Amniotic stem cell (primary cell): Measurements from ENCODE around the gene GAGE13.
"Not testable (repeated sequence)": the region's sequence is repeated elsewhere in the genome, so short reads cannot be mapped to it uniquely, and the experiment has no call there.

Experiments used
- DNase-seq: peaks from one replicate; lab custom pipeline; 2025; lab: John Stamatoyannopoulos, UW

GAGE13 gene, protein sequence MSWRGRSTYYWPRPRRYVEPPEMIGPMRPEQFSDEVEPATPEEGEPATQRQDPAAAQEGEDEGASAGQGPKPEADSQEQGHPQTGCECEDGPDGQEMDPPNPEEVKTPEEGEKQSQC

DNA sequence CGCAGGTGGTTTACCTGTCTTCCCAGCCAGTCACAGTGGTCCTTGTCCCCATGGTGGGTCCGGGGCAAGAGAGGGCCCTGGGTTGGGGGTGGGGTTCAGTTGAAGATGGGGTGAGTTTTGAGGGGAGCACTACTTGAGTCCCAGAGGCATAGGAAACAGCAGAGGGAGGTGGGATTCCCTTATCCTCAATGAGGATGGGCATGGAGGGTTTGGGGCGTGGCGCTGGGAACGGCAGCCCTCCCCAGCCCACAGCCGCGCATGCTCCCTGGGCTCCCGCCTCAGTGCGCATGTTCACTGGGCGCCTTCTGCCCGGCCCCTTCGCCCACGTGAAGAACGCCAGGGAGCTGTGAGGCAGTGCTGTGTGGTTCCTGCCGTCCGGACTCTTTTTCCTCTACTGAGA lies at the start of gene GAGE13:
Gene GAGE13, plus strand, starts transcription at position 301 of the 400 bp plus-strand sequence. CDS start 1,156 bp downstream, outside the sequence.
- DNase-seq: not testable (repeated sequence)

GRCh38 chrX:49282647-49283011 lies 48.8 kb upstream of the GAGE13 start:
- DNase-seq: no peak

DNA sequence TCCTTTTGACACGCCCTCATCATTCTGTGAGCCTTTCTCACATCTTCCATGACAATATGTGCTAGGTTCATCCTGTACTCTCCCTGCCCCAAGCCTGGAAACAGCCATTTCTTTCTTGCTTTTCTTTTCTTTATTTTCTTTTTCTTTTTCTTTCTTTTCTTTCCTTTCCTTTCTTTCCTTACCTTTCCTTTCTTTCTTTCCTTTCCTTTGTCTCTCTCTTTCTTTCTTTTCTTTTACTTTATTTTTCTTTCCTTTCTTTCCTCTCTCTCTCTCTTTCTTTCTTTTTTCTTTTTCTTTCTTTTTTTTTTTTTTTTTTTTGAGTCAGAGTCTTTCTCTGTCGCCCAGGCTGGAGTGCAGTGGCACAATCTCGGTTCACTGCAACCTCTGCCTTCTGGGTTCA lies 47.2 kb upstream of the GAGE13 start:
- no peak for DNase-seq

DNA sequence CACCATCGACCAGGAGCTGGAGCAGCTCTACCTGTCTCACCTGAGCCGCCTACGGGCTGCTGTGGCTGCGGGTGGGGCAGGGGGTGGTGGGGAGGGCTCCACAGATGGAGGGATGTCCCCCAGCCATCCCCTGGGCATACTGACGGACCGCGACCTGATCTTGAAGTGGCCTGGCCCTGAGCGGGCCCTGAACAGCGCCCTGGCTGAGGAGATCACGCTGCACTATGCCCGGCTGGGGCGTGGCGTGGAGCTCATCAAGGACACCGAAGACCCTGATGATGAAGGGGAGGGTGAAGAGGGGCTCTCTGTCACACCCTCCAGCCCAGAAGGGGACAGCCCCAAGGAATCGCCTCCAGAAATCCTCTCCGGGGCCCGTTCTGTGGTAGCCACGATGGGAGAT lies 45.2 kb upstream of the GAGE13 start:
- no peak for DNase-seq

GRCh38 chrX:49286581-49286980 lies 44.8 kb upstream of the GAGE13 start:
- DNase-seq: no peak

DNA sequence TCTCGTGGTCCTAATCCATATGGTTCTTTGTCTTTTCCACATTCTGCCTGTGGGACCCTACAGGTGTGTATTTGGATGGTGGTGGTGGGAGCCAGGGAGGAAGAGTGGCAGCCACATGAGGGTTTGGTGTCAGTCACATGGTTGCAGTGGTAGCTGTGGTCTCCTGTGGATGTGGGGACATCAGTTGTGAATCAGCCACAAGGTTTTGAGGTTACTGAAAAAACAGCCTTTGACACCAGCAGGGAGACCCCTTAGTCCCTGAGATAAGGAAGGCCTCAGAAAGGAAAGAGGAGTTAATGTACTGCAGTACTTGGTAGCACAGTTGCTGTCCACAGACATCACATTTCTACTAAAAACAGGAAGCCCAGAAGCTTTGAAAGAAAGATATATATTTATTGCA lies 43.7 kb upstream of the GAGE13 start:
- DNase-seq: no peak

- DNase-seq: no peak
Observed at GRCh38 chrX:49290215-49290614, 41.2 kb upstream of the GAGE13 start.

- DNase-seq: no peak
Observed at GRCh38 chrX:49291615-49292337, 39.6 kb upstream of the GAGE13 start.

DNA sequence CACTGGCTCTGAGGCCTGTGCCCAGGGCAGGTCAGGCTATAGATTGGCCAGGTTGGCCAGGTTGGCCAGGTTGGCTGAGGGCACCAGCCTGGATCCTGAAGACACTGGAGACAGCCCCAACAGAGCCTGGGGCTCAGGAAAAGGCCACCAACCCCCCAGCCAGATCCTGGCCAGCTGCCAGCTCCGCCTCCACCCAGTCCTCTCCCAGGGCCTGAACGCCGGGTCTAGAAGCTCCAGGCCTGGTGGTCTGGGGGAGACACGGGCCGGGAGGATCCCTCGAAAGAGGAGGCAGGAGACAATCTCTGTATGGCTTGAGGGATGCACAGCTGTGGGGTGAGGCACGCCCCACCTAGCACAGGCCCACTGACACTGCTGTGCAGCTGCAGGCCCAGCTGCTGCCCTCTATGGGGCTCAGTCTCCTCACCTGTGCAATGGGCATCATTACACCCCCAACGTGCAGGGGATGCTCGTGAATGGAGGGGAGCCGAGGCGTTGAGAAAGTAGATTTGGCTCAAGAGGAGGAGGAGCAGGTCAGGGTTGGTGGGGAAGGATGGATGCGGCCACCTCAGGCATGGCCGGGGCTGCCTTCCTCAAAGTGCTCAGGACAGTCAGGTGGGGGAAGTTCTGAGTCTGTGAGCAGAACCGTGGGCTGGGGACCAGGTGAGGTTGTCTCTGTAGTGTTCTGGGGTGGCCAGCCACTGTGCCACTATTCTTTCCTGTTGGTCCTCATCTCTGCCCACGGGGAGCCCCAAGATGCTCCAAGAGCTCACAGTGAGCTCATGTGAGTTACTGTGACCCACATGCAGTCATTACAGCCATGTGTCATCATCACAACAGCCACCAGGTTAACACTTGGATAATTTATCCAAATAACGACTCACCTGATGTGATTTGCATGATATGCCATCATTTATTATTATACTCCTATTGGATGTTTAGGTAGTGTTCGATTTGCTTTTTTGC lies 38.7 kb upstream of the GAGE13 start:
- no peak for DNase-seq

GRCh38 chrX:49299293-49299692 lies 32.1 kb upstream of the GAGE13 start:
- not testable (repeated sequence) for DNase-seq

DNA sequence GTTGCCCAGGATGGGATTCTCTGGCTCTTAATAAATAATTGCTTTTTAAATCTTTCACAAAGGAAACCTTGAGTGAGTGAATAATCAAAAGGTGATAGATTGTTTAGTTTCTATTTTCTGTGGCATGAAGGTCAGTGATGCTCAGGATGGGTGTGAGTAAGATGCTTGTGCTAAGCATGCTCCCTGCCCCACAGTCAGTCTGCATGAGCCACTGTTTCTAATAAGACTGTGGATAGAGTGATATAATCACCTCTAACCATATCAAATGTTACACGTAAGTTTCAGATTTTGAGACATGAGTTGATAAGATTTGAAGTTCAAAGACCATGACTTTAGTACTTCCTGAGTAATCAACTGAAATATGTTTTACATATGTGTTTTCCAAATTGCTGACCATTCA lies 30.7 kb upstream of the GAGE13 start:
- no peak for DNase-seq

- no peak for DNase-seq
Observed at GRCh38 chrX:49303346-49303745, 28.0 kb upstream of the GAGE13 start, which contains the start of gene GAGE10. Gene GAGE10, plus strand, starts transcription at chrX:49303646. Its CDS starts 1,214 bp downstream, at chrX:49304860.

GRCh38 chrX:49307775-49308174 lies 23.6 kb upstream of the GAGE13 start:
- DNase-seq: not testable (repeated sequence)

DNA sequence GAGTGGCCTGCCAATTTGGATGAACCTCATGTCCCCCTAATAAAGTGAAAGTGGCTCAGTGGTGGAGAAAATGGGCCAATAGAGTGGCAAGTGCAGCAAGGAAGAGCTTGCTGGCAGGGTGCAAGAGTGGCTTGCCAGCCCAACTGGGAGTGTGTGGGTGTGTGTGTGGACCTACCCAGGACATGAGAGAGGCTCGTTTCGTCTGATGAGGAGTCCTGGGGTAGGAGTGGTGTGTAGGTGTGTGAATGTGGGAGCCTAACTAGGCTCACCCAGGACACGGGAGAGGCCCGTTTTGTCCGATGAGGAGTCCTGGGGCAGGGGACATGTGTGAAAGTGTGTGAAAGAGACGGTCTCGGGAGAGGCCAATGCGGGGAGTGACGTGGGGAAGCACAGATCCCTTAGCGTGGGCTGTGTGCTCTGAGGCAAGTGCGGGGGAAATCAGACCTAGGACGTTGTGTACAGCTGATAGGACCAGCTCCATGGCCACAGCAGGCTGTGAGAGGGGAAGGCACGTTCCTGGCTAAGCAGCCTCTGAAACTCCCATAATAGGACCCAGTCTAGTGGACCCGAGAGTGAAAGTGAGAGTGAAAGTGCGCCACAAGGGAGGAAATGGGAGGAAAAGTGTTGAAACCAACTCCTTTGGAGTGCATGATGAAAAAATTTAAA lies 22.6 kb upstream of the GAGE13 start:
- no peak for DNase-seq

- DNase-seq: no peak
Observed at GRCh38 chrX:49309401-49309981, 21.9 kb upstream of the GAGE13 start.

DNA sequence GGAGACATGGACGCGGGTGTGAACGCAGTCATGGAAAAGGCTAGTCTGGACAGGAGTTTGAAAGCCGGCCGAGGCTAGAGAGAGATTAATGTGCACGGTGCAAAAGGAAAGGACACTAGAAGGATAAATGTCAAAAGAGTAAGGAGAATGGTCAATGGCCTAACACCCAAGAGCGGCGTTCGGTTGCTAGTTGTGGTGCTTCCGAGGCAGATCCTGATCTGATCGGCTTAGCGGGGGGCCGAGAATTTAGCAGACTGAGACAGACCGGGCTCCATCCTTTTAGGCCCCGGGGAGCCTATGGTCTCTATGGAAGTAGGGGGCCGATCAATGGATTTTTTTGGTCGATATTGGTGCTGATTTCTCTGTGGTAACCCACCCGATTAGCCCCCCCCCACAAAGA lies 21.0 kb upstream of the GAGE13 start:
- no peak for DNase-seq

- no peak for DNase-seq
Observed at GRCh38 chrX:49312176-49312575, 19.2 kb upstream of the GAGE13 start.

GRCh38 chrX:49316085-49316484 lies 15.3 kb upstream of the GAGE13 start:
- no peak for DNase-seq

GRCh38 chrX:49321737-49322136 lies 9.6 kb upstream of the GAGE13 start, which contains the start of gene GAGE12J:
Gene GAGE12J, plus strand, starts transcription at chrX:49322037. Its CDS starts 1,157 bp downstream, at chrX:49323194.
- DNase-seq: not testable (repeated sequence)

- DNase-seq: not testable (repeated sequence)
Observed at GRCh38 chrX:49322266-49322665, 9.1 kb upstream of the GAGE13 start.

GRCh38 chrX:49323735-49324134 lies 7.6 kb upstream of the GAGE13 start:
- not testable (repeated sequence) for DNase-seq

DNA sequence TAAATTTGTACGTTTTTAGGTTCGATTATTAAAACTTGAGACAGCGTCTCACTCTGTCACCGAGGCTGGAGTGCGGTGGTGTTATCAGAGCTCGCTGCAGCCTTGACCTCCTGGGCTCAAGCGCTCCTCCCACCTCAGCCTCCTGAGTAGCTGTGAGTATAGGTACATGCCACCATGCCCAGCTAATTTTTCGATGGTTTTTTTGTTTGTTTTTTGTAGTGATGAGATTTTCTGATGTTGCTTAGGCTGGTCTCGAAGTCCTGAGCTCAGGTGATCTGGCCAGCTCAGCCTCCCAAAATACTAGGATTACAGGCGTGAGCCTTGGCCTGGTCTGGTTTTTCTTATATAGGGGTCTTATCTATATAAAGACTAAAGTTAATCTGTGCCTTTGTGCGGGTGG lies 961 bp upstream of the GAGE13 start:
- not testable (repeated sequence) for DNase-seq
